CD4-positive, alpha-beta T cell treated with Interleukin-6 at 100 ng/mL for 8 hours (primary cell): ENCODE measurements around the gene RASL10A.
"Not testable (repeated sequence)": the region's sequence is repeated elsewhere in the genome, so short reads cannot be mapped to it uniquely, and the experiment has no call there.

ENCODE experiments used
- DNase-seq: peaks from one replicate; pipeline ENCODE4 v3.0.0-alpha.2; 2020; ENCODE audit warnings: mixed read lengths, low spot score

RASL10A gene

GRCh38 chr22:29315286-29316140 lies at the start of gene RASL10A:
Gene RASL10A, minus strand, starts transcription at chr22:29315697. Its CDS starts 451 bp downstream, at chr22:29315246.
- DNase-seq, result no peak

- DNase-seq, result no peak
Measured at GRCh38 chr22:29359469-29359868, 44.0 kb upstream of the RASL10A start.

DNA sequence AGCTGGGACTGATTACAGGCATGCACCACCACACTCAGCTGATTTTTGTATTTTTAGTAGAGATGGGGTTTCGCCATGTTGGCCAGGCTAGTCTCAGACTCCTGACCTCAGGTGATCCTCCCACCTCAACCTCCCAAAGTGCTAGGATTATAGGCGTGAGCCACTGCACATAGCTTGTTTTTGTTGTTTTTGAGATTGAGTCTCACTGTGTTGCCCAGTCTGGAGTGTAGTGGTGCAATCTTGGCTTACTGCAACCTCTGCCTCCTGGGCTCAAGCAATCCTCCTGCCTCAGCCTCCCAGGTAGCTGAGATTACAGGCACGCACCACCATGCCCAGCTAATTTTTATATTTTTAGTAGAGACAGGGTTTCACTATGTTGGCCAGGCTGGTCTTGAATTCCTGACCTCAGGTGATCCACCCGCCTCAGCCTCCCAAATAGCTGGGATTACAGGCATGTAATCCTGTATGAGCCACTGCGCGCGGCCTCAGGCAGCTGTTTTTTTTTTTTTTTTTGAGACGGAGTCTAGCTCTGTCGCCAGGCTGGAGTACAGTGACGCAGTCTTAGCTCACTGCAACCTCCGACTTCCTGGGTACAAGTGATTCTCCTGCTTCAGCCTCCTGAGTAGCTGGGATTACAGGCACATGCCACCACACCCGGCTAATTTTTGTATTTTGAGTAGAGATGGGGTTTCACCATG lies 41.8 kb upstream of the RASL10A start:
- DNase-seq, result not testable (repeated sequence)

DNA sequence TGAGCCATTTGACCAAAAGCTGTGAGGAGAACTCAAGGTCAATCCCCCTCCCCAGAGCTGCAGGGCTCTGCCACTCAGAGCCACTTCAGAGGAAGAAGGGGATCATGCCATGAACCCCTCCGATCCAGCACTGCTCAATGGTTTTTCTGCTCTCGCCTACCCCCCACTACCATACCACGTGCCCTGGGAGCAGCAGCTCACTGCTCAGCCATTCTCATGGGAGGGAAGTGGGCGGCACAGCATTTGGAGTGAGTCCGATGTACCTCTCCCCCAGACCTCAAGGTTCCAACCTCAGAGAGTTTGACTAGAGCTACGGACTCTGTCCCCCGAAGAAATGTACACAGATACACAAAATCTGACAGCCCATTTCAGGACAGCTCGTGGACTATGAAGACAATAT lies 38.4 kb upstream of the RASL10A start:
- no peak for DNase-seq

- no peak for DNase-seq
Measured at GRCh38 chr22:29353286-29353685, 37.8 kb upstream of the RASL10A start.

- no peak for DNase-seq
Measured at GRCh38 chr22:29352778-29353177, 37.3 kb upstream of the RASL10A start.

DNA sequence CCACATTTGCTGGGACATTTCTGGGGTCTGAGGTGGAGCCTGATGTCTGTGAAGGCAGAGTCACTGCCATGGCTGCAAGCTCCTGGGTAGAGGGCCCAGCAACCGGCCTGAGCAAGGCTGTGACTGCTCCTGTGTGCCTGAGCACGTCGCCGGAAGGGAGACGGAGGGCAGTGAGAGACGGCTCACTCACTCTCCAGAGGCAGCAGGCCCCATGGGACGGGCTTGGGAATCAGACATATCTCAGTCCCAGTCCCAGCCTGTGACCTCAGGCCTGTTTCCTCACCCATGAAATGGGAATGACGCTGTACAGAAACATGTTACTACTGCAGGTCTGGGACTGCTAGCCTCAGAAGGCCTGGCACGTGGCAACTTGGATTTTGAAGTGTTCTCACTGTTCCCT lies 36.4 kb upstream of the RASL10A start:
- DNase-seq, result no peak

DNA sequence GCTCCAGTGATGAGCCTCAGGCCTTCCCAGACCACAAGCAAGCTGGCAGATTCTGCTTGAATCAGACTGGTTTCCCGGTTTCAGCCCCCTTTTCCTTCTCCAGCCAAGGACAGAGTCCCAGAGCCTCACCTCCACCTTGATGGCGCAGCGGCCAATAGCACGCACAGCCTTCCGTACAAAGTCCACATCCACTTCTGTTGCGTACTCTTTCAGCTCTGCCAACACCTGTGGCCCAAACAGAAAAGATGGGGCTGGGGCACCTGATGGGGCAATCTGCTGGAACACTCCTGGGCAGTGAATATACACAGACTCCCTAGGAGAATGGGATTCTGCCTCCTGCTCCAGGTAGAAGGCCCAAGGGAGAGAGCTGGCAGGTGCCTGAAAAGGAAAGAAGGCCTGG lies 35.5 kb upstream of the RASL10A start:
- DNase-seq, result no peak

- DNase-seq, result no peak
Measured at GRCh38 chr22:29348956-29349355, 33.5 kb upstream of the RASL10A start.

DNA sequence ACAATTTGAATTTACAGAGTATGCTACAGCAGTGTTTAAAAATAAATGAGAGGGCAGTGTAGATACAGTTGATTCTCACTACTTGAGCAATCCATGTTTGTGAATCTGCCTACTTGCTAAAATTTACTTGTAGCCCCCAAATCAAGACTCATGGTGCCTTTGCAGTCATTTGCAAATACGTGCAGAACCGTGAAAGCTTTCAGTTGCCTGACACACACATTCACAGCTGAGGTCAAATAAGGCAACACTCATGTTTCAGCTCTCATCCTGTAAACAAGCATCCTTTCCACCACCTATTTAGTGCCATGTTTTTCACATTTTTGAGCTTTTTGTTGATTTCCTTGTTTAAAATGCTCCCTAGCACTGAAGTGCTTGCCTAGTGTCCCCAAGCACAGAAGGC lies 32.5 kb upstream of the RASL10A start:
- DNase-seq, result no peak

- DNase-seq, result no peak
Measured at GRCh38 chr22:29346659-29347058, 31.2 kb upstream of the RASL10A start.

GRCh38 chr22:29345932-29346331 lies 30.4 kb upstream of the RASL10A start:
- DNase-seq, result no peak

DNA sequence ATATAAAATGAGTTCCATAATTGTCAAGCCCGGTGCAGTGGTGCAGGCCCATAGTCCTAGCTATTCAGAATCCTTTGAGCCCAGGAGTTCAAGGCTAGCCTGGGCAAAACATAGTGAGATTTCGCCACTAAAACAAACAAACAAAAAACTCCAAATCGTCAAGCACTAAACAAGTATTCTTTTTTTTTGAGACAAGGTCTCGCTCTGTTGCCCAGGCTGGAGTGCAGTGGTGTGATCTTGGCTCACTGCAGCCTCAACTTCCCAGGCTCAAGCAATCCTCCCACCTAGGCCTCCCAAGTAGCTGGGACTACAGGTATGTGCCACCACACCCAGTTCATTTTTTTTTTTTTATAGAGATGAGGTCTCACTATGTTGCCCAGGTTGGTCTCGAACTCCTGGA lies 29.4 kb upstream of the RASL10A start:
- not testable (repeated sequence) for DNase-seq

GRCh38 chr22:29344137-29344536 lies 28.6 kb upstream of the RASL10A start:
- DNase-seq, result no peak

DNA sequence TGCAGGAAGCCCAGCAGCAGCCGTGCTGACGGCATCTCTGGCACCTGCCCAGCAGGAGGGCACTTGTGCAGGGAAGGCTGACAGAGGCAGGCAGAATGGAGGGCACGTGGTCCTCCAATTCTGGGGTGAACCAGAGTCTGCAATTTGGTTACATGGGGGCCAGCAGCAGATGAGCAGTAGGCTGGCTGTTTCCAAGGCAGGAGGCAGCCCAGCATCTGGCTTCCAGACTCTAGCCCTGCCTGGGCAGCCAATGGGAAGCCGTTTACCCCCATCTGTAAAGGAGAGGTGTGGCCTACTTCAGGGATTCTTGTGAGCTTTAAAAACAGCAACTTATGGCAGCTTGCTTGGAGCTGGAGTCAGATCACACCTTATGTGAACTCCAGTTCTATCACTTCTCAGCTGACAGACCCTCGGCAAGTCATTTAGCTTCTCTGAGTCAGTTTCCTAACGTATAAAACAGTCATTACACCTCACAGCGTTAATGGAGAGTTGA lies 27.9 kb upstream of the RASL10A start:
- DNase-seq, result no peak

DNA sequence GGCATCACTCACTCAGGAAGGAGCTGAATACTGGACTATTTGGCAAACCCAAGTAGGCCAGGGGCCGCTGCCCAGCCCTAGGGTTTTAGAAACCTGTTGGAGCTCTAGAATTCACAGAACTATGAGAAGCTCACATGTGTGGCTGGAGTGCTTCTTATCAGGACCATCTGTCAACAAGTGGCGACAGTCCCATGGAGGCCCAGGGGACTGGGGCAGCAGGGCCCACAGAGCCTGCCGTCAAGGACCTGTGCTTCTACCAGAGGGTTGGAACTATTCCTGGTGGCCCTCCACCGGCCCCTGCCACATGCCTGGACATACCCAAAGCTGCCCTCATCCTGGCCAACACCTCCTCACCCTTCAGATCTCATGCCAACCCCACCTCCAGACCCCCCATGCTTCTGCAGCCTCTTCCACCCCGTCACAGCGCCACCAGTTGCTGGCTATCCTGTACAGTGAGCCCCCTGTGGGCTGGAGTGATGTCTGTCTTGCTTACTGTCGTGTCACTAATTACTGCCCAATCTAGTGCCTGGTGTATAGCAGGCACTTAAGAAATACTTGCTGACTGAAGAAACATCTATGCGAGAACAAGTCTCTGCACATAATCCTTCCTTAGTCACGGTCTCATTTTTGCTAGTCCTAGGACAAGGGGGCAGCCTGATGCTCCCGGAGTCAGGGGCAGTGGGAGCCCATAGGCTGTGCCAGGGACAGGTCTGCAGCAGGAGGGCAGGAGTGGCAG lies 27.2 kb upstream of the RASL10A start:
- DNase-seq, result no peak

- no peak for DNase-seq
Measured at GRCh38 chr22:29342177-29342576, 26.7 kb upstream of the RASL10A start.

DNA sequence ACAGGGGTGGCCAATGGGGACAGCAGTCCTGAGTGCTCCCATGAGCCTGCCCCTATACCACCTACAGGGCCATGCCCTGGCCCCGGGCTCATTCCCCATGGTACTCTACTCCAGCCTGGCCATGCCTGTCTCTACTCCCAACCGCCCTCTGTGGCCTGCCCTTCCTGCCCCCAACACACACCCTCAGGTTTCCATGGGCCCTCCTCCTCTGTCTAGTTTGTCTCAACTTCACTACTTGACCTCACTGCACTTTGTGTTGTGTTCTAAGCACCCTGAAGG lies 26.3 kb upstream of the RASL10A start:
- DNase-seq, result no peak

DNA sequence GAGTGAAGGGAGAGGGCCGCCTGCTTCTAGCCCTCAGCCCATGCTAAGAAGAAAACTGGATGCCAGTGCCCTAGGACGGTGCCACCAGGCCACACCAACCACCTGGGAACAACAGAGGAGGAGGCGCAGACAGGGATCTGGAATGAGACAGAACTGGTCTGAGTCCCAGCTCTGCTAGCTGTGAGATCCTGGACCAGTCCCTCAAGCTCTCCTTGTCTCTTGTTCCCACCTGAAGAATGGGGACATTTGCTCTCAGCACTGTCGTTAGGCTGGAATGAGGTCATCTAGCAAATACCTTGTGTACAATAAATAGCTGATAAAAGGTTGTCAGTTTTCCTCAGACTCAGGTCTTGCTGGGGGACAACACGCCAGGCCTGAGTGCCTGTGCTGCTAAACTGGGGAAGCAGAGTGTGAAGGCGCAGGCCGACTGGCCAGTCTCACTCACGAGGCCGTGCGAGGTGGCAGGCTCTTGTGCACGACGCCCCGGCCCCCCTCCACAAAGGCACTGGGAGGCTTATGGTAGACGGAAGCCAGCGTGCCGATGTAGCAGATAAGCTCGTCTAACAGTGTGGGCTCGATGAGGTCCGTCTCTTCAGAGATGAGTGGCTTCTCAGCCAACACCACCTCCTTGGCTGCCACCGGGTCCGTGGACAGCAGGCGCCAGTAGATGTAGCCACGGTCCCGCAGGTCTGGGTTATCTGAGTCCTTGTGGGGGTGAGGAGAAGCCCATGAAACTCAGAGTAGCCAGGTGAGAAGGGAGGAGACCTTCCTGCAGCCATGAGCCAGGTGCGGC lies 25.8 kb upstream of the RASL10A start:
- DNase-seq, result no peak

DNA sequence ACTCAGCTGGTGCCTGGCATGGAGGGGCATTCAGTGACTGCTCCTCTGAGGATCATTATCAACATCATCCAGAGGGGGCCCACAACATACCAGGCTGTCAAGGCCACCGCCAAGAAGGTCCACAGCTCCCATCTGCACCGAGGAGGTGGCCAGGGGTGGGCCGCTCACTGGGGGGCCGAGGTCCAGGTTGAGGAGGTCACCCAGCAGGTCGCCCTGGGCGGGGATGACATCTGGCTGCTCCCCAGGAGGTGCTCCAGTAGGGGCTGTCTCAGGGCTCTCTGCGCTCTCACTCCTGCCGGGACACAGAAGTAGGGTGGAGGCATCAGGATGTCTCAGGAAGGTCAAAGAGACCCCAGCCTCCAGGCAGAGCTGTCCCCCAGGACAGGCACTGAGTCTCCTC lies 25.1 kb upstream of the RASL10A start:
- DNase-seq, result no peak

DNA sequence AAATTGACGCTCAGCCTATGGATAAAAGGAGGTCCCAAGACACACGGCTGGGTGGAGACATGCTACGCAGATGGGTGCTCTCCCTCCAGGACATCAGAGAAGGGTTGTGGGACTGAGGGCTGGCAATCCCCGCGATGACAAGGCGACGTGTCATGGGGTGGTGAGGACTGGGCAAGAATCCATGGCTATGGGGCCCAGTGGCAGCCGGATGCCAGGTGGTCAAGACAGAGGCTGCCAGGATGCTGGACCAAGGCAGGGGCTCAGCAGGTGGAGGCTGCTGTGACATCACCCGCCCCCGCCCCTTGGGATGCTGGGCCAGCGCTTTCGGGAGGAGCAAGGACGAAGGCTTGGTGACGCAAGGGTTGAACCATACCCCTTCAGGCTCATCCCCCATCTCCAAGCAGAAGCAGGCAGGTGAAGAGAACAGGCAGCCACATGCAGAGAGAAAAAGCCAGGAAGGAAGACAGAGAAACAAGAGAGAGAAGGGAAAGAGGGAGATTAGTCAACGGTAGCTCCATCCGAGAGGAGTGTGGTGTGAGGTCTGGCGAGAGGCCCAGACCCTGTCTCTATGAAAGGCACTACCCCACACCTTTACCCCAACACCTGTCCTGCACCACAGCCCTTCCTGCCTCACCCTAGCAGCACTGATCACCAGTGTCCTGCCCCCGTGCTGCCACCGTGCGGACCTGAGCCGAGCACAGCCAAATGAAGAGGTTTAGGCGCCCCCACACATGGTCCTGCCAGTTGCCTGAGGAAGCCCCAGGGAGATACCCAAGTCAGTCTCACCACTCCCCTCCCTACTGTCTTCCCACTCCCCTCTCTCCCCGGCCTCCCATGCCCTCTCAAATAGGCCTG lies 24.1 kb upstream of the RASL10A start:
- DNase-seq, result no peak
